Ascending aorta (tissue), 2 donors: ENCODE results near the gene GCNT3. TPM values are rescaled to one million over a fixed set of nuclear protein-coding genes. Genes with fewer than 3 reads are reported as not detected.

Experiments used
- DNase-seq, 2 donors: peaks; one replicate each; pipeline ENCODE4 v3.0.0-alpha.2; 2019; ENCODE audit warnings: low spot score in 2 of 2
- H3K27ac ChIP-seq, 2 donors: fragments of 200-600 bp; sonication (generic); one replicate each; pipeline ENCODE4 v1.5.1; 2016 to 2017; ENCODE audit warnings: mild to moderate bottlenecking in 1 of 2
- H3K27me3 ChIP-seq: fragments of 200-600 bp; sonication (generic); one replicate; pipeline ENCODE4 v1.5.1; 2017
- H3K36me3 ChIP-seq, 2 donors: fragments of 200-600 bp; sonication (generic); one replicate each; pipeline ENCODE4 v1.5.1; 2016
- H3K4me1 ChIP-seq, 2 donors: fragments of 200-600 bp; sonication (generic); one replicate each; pipeline ENCODE4 v1.5.1; 2016 to 2017; ENCODE audit warnings: mild to moderate bottlenecking in 1 of 2
- H3K4me3 ChIP-seq, 2 donors: fragments of 200-600 bp; sonication (generic); one replicate each; pipeline ENCODE4 v1.5.1; 2016 to 2017; ENCODE audit warnings: mild to moderate bottlenecking in 1 of 2
- H3K9me3 ChIP-seq, 2 donors: fragments of 200-600 bp; sonication (generic); one replicate each; pipeline ENCODE4 v1.5.1; 2016
- intact Hi-C: fragments of 100-400 bp; cut with DNase I; formaldehyde crosslinking; loops from one replicate; pipeline ENCODE4 v1.15.1; 2023
- total RNA-seq: library from RNA; depleted of rRNA; stranded (reverse); fragments of >200 nt; gene quantifications from one replicate; pipeline ENCODE4 v1.1.0, GENCODE V29; 2016
- TF ChIP-seq, protein P1 (sequence below), 3 experiments: fragments of 200-600 bp in 2 of 3; fragments of 450-650 bp in 1 of 3; sonication (generic) in 2 of 3; IDR thresholded peaks; one replicate each; pipeline ENCODE4 v1.5.1; 2016 to 2019; ENCODE audit warnings: antibody characterized with exemption in 3 of 3, mild to moderate bottlenecking in 1 of 3, moderate library complexity in 1 of 3

Gene GCNT3
- total RNA-seq, 1 donor from 2014 or later = not detected

DNA sequence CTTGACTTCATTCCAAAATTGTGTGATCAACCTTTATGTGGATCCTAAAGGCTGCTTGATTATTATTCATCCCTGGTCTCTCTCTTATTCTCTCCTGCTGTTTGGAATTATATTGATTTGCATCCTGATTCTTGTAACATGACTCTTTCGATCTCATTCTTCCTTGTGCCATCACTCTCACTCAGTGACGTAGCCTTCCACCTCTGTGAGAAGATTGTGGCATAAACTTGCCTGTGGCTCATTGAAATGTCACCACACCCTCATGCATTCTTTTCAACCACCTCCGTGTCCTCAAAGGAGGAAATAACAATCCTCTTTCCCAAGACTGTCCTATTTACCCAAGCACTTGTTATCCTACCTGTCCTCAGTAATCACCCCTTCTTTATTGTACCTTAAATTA lies 41.3 kb upstream of the GCNT3 start:
- no peak for DNase-seq
- TF ChIP-seq, protein P1, sequence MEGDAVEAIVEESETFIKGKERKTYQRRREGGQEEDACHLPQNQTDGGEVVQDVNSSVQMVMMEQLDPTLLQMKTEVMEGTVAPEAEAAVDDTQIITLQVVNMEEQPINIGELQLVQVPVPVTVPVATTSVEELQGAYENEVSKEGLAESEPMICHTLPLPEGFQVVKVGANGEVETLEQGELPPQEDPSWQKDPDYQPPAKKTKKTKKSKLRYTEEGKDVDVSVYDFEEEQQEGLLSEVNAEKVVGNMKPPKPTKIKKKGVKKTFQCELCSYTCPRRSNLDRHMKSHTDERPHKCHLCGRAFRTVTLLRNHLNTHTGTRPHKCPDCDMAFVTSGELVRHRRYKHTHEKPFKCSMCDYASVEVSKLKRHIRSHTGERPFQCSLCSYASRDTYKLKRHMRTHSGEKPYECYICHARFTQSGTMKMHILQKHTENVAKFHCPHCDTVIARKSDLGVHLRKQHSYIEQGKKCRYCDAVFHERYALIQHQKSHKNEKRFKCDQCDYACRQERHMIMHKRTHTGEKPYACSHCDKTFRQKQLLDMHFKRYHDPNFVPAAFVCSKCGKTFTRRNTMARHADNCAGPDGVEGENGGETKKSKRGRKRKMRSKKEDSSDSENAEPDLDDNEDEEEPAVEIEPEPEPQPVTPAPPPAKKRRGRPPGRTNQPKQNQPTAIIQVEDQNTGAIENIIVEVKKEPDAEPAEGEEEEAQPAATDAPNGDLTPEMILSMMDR (IDR thresholded peaks at IDR 0.05) = no peak
- Histone ChIP-seq H3K27me3 (no peaks in the 10 kb centered on the region), H3K4me1 (no peaks in the 10 kb centered on the region), H3K9me3 (peaks cover 0 to 7% of the 10 kb centered on the region in 2 donors), H3K36me3 (no peaks in the 10 kb centered on the region), H3K4me3 (no peak overlapping the region), H3K27ac (no peak overlapping the region)
- intact Hi-C loops = no loop called here

DNA sequence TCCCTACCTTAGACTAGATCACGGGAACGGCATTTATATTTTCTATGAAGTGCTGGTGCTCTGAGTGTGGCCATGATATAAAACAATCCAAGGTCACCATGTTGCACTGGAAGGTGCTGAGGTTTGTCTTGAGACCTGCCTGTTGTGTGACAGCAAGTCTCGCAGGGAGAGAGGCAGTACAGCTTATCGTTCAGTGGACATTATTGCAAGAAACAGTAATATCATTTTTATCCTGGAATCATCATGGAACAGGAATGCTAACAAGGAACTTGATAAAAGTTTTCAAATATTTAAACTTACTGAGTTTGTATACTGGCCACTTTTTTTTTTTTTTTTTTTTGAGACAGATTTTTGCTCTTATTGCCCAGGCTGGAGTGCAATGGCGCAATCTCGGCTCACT lies 40.0 kb upstream of the GCNT3 start:
- TF ChIP-seq, protein P1 (IDR thresholded peaks at IDR 0.05) = no peak
- H3K36me3 ChIP-seq = no peaks in the 10 kb centered on the region
- H3K4me3 ChIP-seq = no peak overlapping the region
- no peaks in the 10 kb centered on the region for H3K4me1 ChIP-seq
- intact Hi-C loops = no loop called here
- no peak for DNase-seq
- no peaks in the 10 kb centered on the region for H3K27me3 ChIP-seq
- H3K27ac ChIP-seq = no peak overlapping the region
- H3K9me3 ChIP-seq = no peaks in the 10 kb centered on the region

DNA sequence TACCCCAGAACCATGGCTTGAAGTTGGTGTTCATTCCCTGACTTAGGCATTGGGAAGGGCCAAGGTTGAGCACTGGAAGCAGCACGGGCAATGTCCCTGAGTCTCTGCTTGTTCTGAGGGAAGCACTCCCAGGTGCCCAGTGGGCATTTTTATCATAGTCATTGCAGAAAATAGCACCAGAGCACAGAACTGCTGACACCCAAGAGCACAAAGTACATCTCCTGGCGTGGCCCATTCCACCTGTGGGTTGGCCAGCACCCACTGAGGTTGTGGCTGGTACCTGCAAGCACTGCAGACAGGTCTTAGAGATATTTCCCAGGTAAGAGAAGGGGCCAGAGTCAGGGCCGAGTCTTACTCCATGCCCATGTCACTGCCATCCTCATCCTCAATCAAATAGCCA lies 28.5 kb upstream of the GCNT3 start:
- Histone ChIP-seq H3K27me3 (no peaks in the 10 kb centered on the region), H3K9me3 (no peaks in the 10 kb centered on the region), H3K4me3 (no peak overlapping the region), H3K36me3 (no peaks in the 10 kb centered on the region), H3K27ac (no peak overlapping the region), H3K4me1 (no peaks in the 10 kb centered on the region)
- intact Hi-C loops = no loop called here
- no peak for DNase-seq
- TF ChIP-seq, protein P1 (IDR thresholded peaks at IDR 0.05) = no peak

DNA sequence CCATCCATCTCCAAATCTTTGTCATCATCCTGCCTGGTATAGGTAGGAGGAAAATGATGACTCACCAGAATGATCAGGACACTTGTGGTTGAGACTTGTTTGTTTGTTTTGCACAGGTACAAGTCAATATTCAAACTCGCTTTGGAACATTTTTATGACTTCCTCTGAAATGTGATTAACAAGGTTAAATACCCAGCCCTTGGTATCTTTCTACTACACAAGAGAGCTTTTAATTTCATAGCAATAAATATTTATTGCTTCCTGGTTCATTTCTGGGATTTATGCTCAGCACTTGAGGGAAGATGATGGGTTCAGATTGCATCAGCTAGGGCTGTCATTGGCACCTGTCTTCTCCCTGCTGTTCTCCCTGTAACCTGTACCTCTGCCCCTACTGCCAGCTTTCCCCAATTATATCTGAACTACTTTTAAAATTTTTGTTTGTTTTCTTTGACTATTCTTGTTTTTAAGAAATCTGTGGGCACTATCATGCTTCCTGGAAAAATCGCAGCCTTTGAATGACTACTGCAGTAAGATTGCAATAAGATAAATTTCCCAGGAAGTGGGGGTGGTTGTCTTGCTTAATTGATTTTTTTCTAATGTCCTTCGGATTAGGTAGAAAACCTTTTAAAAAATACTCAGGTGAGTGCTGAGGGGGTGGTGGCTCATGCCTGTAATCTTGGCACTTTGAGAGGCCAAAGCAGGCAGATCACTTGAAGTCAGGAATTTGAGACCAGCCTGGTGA lies 24.3 kb upstream of the GCNT3 start:
- Histone ChIP-seq H3K27ac (no peak overlapping the region), H3K4me1 (no peaks in the 10 kb centered on the region), H3K27me3 (no peaks in the 10 kb centered on the region), H3K9me3 (no peaks in the 10 kb centered on the region), H3K36me3 (no peaks in the 10 kb centered on the region), H3K4me3 (no peak overlapping the region)
- DNase-seq = no peak
- intact Hi-C loops = no loop called here
- TF ChIP-seq, protein P1 (IDR thresholded peaks at IDR 0.05) = no peak

DNA sequence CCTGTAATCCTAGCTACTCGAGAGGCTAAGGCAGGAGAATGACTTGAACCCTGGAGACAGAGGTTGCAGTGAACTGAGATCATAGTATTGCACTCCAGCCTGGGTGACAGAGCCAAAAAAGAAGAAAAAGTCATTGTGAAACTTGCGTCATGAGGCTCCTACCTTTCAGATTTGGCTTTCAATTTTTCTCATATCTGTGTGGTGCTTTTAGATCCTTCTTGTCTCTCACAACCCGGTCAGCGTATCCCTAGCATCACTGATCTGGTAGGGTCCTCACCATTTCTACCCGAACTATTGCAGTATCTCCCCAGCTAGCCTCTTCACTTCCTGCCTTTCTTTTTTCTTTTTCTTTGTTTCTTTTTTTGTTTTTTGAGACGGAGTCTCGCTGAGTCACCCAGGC lies 21.6 kb upstream of the GCNT3 start:
- no peaks in the 10 kb centered on the region for H3K4me1 ChIP-seq
- no peak for DNase-seq
- H3K4me3 ChIP-seq = no peak overlapping the region
- H3K27me3 ChIP-seq = no peaks in the 10 kb centered on the region
- TF ChIP-seq, protein P1 (IDR thresholded peaks at IDR 0.05) = no peak
- no peaks in the 10 kb centered on the region for H3K9me3 ChIP-seq
- H3K36me3 ChIP-seq = no peaks in the 10 kb centered on the region
- intact Hi-C loops = no loop called here
- no peak overlapping the region for H3K27ac ChIP-seq

DNA sequence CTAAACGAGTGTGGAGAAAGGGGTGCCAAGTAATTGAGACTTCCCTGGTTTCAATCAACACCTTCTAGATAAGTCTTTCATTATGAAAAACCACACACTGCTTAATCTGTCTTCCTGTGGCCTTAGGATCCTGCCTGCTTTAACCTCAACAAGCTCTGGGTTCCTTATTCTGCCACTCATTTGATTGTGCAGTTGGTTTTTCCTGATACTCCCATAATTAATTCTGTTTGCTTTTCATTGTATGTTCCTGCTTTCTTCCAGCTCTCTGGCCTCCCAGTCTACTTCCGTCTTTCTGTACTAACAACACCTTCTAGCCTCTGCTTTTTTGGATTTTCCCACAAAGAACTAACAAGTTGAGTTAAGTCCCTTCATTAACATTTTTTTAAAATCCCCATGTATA lies 20.2 kb upstream of the GCNT3 start:
- Histone ChIP-seq H3K9me3 (no peaks in the 10 kb centered on the region), H3K4me3 (no peak overlapping the region), H3K27ac (no peak overlapping the region), H3K4me1 (no peaks in the 10 kb centered on the region), H3K27me3 (no peaks in the 10 kb centered on the region), H3K36me3 (no peaks in the 10 kb centered on the region)
- intact Hi-C loops = no loop called here
- DNase-seq = no peak
- TF ChIP-seq, protein P1 (IDR thresholded peaks at IDR 0.05) = no peak
